Natural killer cell (primary cell): ENCODE data around the gene PRSS23. TPM values are rescaled to one million over a fixed set of nuclear protein-coding genes. Genes with fewer than 3 reads are reported as not detected.

ENCODE experiments used
- ATAC-seq, 3 donors: fragments of 150-1000 bp in 2 of 3; fragments of 200-7000 bp in 1 of 3; cut with Tn5 transposase; 1 replicate in 1 of 3; 2 replicates in 2 of 3; pipeline ENCODE4 v1.10.0; 2021; ENCODE audit warnings: mild to moderate bottlenecking in 2 of 3, moderate library complexity in 2 of 3
- DNase-seq, 2 donors: peaks; one replicate each; pipeline versions ENCODE4 v3.0.0 to v3.0.0-alpha.2; 2013 to 2021; ENCODE audit warnings: mixed read lengths in 1 of 2
- H3K27ac ChIP-seq: one replicate; pipeline ENCODE4 v1.5.1; 2013; ENCODE audit warnings: mild to moderate bottlenecking, low read length
- H3K27me3 ChIP-seq: one replicate; pipeline ENCODE4 v1.6.1; 2013; ENCODE audit warnings: low read length; ENCODE audit not compliant: control insufficient read depth, insufficient read depth
- H3K36me3 ChIP-seq: one replicate; pipeline ENCODE4 v1.6.1; 2013; ENCODE audit warnings: low read length; ENCODE audit not compliant: control insufficient read depth, insufficient read depth
- H3K4me1 ChIP-seq: one replicate; pipeline ENCODE4 v1.6.1; 2013; ENCODE audit warnings: low read length; ENCODE audit not compliant: control insufficient read depth, insufficient read depth
- H3K4me3 ChIP-seq: one replicate; pipeline ENCODE4 v1.5.1; 2013; ENCODE audit warnings: low read length
- H3K9me3 ChIP-seq: one replicate; pipeline ENCODE4 v1.6.1; 2013; ENCODE audit warnings: low read length; ENCODE audit not compliant: control insufficient read depth, insufficient read depth
- H3K27ac Mint-ChIP-seq, 2 donors: one replicate each; pipeline ENCODE4 v1.8.0; 2022; ENCODE audit warnings: mild to moderate bottlenecking in 2 of 2, mixed read lengths in 2 of 2, moderate library complexity in 1 of 2
- H3K27me3 Mint-ChIP-seq, 2 donors: one replicate each; pipeline ENCODE4 v1.8.0; 2022; ENCODE audit warnings: low read depth in 2 of 2, mixed read lengths in 2 of 2
- H3K36me3 Mint-ChIP-seq: one replicate; pipeline ENCODE4 v1.8.0; 2022; ENCODE audit warnings: mixed read lengths
- H3K4me1 Mint-ChIP-seq, 2 donors: one replicate each; pipeline ENCODE4 v1.8.0; 2022; ENCODE audit warnings: mixed read lengths in 2 of 2
- H3K4me3 Mint-ChIP-seq: one replicate; pipeline ENCODE4 v1.8.0; 2022; ENCODE audit warnings: mild to moderate bottlenecking, moderate library complexity, mixed read lengths
- H3K9me3 Mint-ChIP-seq, 2 donors: one replicate each; pipeline ENCODE4 v1.8.0; 2022; ENCODE audit warnings: mixed read lengths in 2 of 2
- WGBS: methylation state at CpG from one replicate; pipeline ENCODE4 v1.1.7; 2013; ENCODE audit warnings: missing lambda C conversion rate; ENCODE audit not compliant: insufficient coverage; 5-methylcytosine and 5-hydroxymethylcytosine counted together
- intact Hi-C: fragments of 100-400 bp; cut with micrococcal nuclease; formaldehyde crosslinking; loops from one replicate; pipeline ENCODE4 v1.14.2; 2022
- total RNA-seq, 4 donors: library from RNA; stranded (reverse); fragments of 120-200 nt in 1 of 4; gene quantifications; one replicate each; pipeline versions ENCODE4 v1.2.3 to v1.2.4, GENCODE V29; 2013 to 2022
- TF ChIP-seq, protein P1 (sequence below): fragments of 200-600 bp; IDR thresholded peaks from one replicate; pipeline ENCODE4 v1.8.0; 2022; ENCODE audit warnings: antibody characterized with exemption

Gene PRSS23
- total RNA-seq, 3 donors from 2014 or later (not counting 1 experiment from before 2014, with no cell fraction given), result 79.3 to 96.5 (median 84.3) TPM

DNA sequence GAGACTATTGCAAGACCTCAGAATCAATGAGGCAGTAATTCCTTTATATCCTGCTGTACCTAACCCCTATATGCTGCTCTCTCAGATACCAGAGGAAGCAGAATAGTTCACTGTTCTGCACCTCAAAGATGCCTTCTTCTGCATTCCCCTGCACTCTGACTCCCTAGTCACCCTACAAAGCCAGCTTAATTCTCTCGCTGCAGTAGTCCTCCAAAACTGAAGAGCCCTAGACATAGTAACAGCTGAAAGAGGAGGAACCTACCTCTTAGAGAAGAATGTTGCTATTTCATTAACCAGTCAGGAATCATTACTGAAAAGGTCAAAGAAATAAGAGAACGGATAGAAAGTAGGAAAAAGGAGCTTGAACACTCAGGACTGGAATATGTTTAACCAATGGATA is 49.3 kb downstream of the PRSS23 start:
- H3K27ac Mint-ChIP-seq, result no peak overlapping the region
- Histone ChIP-seq H3K9me3 (no peaks in the 10 kb centered on the region), H3K27ac (no peak overlapping the region), H3K4me1 (no peaks in the 10 kb centered on the region), H3K4me3 (no peak overlapping the region), H3K36me3 (no peaks in the 10 kb centered on the region), H3K27me3 (no peaks in the 10 kb centered on the region)
- H3K4me3 Mint-ChIP-seq, result no peak overlapping the region
- H3K4me1 Mint-ChIP-seq, result no peaks in the 10 kb centered on the region
- 74% methylated on average over 2 of the region's 2 CpGs for WGBS
- TF ChIP-seq, protein P1, sequence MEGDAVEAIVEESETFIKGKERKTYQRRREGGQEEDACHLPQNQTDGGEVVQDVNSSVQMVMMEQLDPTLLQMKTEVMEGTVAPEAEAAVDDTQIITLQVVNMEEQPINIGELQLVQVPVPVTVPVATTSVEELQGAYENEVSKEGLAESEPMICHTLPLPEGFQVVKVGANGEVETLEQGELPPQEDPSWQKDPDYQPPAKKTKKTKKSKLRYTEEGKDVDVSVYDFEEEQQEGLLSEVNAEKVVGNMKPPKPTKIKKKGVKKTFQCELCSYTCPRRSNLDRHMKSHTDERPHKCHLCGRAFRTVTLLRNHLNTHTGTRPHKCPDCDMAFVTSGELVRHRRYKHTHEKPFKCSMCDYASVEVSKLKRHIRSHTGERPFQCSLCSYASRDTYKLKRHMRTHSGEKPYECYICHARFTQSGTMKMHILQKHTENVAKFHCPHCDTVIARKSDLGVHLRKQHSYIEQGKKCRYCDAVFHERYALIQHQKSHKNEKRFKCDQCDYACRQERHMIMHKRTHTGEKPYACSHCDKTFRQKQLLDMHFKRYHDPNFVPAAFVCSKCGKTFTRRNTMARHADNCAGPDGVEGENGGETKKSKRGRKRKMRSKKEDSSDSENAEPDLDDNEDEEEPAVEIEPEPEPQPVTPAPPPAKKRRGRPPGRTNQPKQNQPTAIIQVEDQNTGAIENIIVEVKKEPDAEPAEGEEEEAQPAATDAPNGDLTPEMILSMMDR, result no peak
- intact Hi-C loops, result no loop called here
- no peaks in the 10 kb centered on the region for H3K27me3 Mint-ChIP-seq
- no peaks in the 10 kb centered on the region for H3K36me3 Mint-ChIP-seq
- DNase-seq (no peak), ATAC-seq (no peak)
- no peaks in the 10 kb centered on the region for H3K9me3 Mint-ChIP-seq

Other genes starting within 250 kb of the PRSS23 start
- gene ME3, start 127.9 kb upstream of the PRSS23 start, total RNA-seq, result 1 to 10 TPM; 5.2 to 7.5 (median 6.9) TPM
- under 1 TPM; 0.02 to 0.11 (median 0.05) TPM for gene FZD4, start 154.9 kb downstream of the PRSS23 start, total RNA-seq
- gene TMEM135, start 237.4 kb downstream of the PRSS23 start, total RNA-seq, result 10 to 100 TPM; 18.8 to 42.0 (median 36.1) TPM